K562 (cell line): ENCODE data around the gene RCE1. TPM values are rescaled to one million over a fixed set of nuclear protein-coding genes. Genes with fewer than 3 reads are reported as not detected.

Experiments used
- ARID2 ChIP-seq: fragments of 450-650 bp; IDR thresholded peaks from 2 replicates; pipeline ENCODE4 v1.6.1; 2017; ENCODE audit warnings: antibody characterized with exemption, mild to moderate bottlenecking
- BCOR ChIP-seq: fragments of 450-650 bp; IDR thresholded peaks from 2 replicates; pipeline ENCODE4 v1.6.1; 2016
- BDP1 ChIP-seq: IDR thresholded peaks from 3 replicates; pipeline ENCODE4 v1.6.1; 2011; ENCODE audit not compliant: insufficient read length, insufficient read depth
- DMBX1 ChIP-seq: fragments of 250-450 bp; sonication (Bioruptor Pico); IDR thresholded peaks from 2 replicates; pipeline ENCODE4 v1.8.0; 2022; ENCODE audit warnings: inconsistent platforms, mild to moderate bottlenecking, moderate library complexity, borderline replicate concordance
- FUS ChIP-seq: fragments of 200-400 bp; formaldehyde crosslinking; optimal IDR thresholded peaks from 2 replicates; pipeline ENCODE3; 2017; ENCODE audit warnings: low read depth, low read length
- HBP1 ChIP-seq: fragments of 450-650 bp; formaldehyde crosslinking; IDR thresholded peaks from 2 replicates; pipeline ENCODE4 v1.4.0; 2022; ENCODE audit warnings: missing genetic modification characterization
- KLF1 ChIP-seq: fragments of 450-650 bp; IDR thresholded peaks from 2 replicates; pipeline ENCODE4 v1.6.1; 2016; ENCODE audit warnings: missing genetic modification characterization, missing compliant biosample characterization
- MBD1 ChIP-seq: fragments of 250-450 bp; sonication (Bioruptor Pico); IDR thresholded peaks from 2 replicates; pipeline ENCODE4 v1.8.0; 2022; ENCODE audit warnings: inconsistent platforms
- MYC ChIP-seq, 2 experiments: fragments of 250-450 bp in 1 of 2; sonication (Bioruptor Pico) in 1 of 2; IDR thresholded peaks; 2 replicates each; pipeline versions ENCODE4 v1.5.1 to v1.6.1; 2012 to 2021; ENCODE audit warnings: low read depth in 2 of 2, borderline replicate concordance in 1 of 2, improper control_type of control experiment in 1 of 2, low read length in 1 of 2, mild to moderate bottlenecking in 1 of 2, moderate library complexity in 1 of 2
- NFYB ChIP-seq: IDR thresholded peaks from 2 replicates; pipeline ENCODE4 v1.6.1; 2011; ENCODE audit warnings: mild to moderate bottlenecking, moderate library complexity; ENCODE audit not compliant: insufficient read length; ENCODE audit errors: extremely low read depth
- POLR2A ChIP-seq: fragments of 450-650 bp; conservative IDR thresholded peaks from 2 replicates; pipeline ENCODE4 v1.6.1; 2016
- TARDBP ChIP-seq: fragments of 450-650 bp; IDR thresholded peaks from 2 replicates; pipeline ENCODE4 v1.6.1; 2016
- TBP ChIP-seq: optimal IDR thresholded peaks from 2 replicates; pipeline ENCODE3; 2011; ENCODE audit warnings: low read depth, low read length, improper control_type of control experiment
- TOE1 ChIP-seq, 2 experiments: fragments of 450-650 bp in 1 of 2; sonication (generic) in 1 of 2; formaldehyde crosslinking in 1 of 2; IDR thresholded peaks; 2 replicates each; pipeline versions ENCODE4 v1.7.1 to v1.8.0; 2016 to 2022; ENCODE audit warnings: borderline replicate concordance in 2 of 2, mild to moderate bottlenecking in 2 of 2, antibody characterized with exemption in 1 of 2, inconsistent platforms in 1 of 2, low read depth in 1 of 2, missing genetic modification reagents in 1 of 2, moderate library complexity in 1 of 2
- WHSC1 ChIP-seq: IDR thresholded peaks from one replicate; pipeline ENCODE4 v1.6.1; 2012; ENCODE audit warnings: low read length, control low read depth, inconsistent platforms
- ZBTB9 ChIP-seq: fragments of 450-650 bp; formaldehyde crosslinking; IDR thresholded peaks from 2 replicates; pipeline ENCODE4 v1.4.0; 2020; ENCODE audit warnings: mild to moderate bottlenecking, moderate library complexity
- ZNF175 ChIP-seq: fragments of 200-800 bp; sonication (Bioruptor generic); IDR thresholded peaks from 2 replicates; pipeline ENCODE4 v1.6.1; 2016; ENCODE audit warnings: low read depth, mild to moderate bottlenecking, missing genetic modification characterization, missing compliant biosample characterization
- polyA plus RNA-seq, 8 experiments: library from polyadenylated mRNA; depleted of rRNA in 4 of 8; stranded (reverse) in 5 of 8; unstranded in 3 of 8; fragments of >200 nt; fragmentation: Nextera tagmentation in 2 of 8; fragmentation: Illumina TruSeq in 1 of 8; extraction: Ambion mirVana in 2 of 8; extraction: Trizol in 1 of 8; gene quantifications; 2 replicates each; pipeline versions ENCODE4 v1.2.1 to v1.2.3, GENCODE V29; 2011 to 2014; ENCODE audit warnings: inconsistent platforms in 1 of 8, missing spikeins in 1 of 8
- total RNA-seq, 7 experiments: library from RNA; depleted of rRNA in 6 of 7; stranded (reverse); fragments of >200 nt in 6 of 7; fragmentation: Illumina TruSeq in 2 of 7; extraction: Trizol in 2 of 7; gene quantifications; 2 replicates each; pipeline versions ENCODE4 v1.2.1 to v1.2.3, GENCODE V29; 2011 to 2021; ENCODE audit warnings: low replicate concordance in 1 of 7
- TF ChIP-seq, protein P1 (sequence below): IDR thresholded peaks from 2 replicates; pipeline ENCODE4 v1.6.1; 2014; ENCODE audit warnings: antibody characterized with exemption
- TF ChIP-seq, protein P2 (sequence below): fragments of 250-450 bp; sonication (Bioruptor Pico); IDR thresholded peaks from 2 replicates; pipeline ENCODE4 v1.8.0; 2021; ENCODE audit warnings: mild to moderate bottlenecking, moderate library complexity
- TF ChIP-seq, protein P3 (sequence below): fragments of 250-450 bp; sonication (Bioruptor Pico); IDR thresholded peaks from 2 replicates; pipeline ENCODE4 v1.8.0; 2021; ENCODE audit warnings: borderline replicate concordance, mild to moderate bottlenecking, moderate library complexity; ENCODE audit not compliant: poor library complexity, severe bottlenecking

Gene RCE1
- total and polyA plus RNA-seq, 9 of the 15 experiments (the other 6 are each of a cell fraction or from before 2014, with no cell fraction given): 0.75 to 41.5 (median 15.1) TPM

- TF ChIP-seq, protein P1, sequence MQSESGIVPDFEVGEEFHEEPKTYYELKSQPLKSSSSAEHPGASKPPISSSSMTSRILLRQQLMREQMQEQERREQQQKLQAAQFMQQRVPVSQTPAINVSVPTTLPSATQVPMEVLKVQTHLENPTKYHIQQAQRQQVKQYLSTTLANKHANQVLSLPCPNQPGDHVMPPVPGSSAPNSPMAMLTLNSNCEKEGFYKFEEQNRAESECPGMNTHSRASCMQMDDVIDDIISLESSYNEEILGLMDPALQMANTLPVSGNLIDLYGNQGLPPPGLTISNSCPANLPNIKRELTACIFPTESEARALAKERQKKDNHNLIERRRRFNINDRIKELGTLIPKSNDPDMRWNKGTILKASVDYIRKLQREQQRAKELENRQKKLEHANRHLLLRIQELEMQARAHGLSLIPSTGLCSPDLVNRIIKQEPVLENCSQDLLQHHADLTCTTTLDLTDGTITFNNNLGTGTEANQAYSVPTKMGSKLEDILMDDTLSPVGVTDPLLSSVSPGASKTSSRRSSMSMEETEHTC: no peak
- TF ChIP-seq, protein P2, sequence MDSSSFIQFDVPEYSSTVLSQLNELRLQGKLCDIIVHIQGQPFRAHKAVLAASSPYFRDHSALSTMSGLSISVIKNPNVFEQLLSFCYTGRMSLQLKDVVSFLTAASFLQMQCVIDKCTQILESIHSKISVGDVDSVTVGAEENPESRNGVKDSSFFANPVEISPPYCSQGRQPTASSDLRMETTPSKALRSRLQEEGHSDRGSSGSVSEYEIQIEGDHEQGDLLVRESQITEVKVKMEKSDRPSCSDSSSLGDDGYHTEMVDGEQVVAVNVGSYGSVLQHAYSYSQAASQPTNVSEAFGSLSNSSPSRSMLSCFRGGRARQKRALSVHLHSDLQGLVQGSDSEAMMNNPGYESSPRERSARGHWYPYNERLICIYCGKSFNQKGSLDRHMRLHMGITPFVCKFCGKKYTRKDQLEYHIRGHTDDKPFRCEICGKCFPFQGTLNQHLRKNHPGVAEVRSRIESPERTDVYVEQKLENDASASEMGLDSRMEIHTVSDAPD (CRISPR knock-in tag): no peak
- TF ChIP-seq FUS (no peak), TARDBP (no peak), TBP (peak; percentile 94), WHSC1 (no peak), TOE1 (IDR thresholded peaks at IDR 0.05; ENCODE audit: borderline replicate concordance) (no peak), TOE1 (CRISPR knock-in tag; IDR thresholded peaks at IDR 0.05; ENCODE audit: borderline replicate concordance, low read depth) (no peak), NFYB (no peak), ZNF175 (CRISPR knock-in tag) (no peak), ARID2 (no peak), BDP1 (no peak), POLR2A (peak; percentile 76), BCOR (0 out of 2 replicates have a peak, but pooled peaks have one; percentile 35), ZBTB9 (CRISPR knock-in tag) (no peak), MBD1 (CRISPR knock-in tag) (no peak), HBP1 (no peak), MYC (IDR thresholded peaks at IDR 0.05; ENCODE audit: low read depth, low read length) (no peak), MYC (CRISPR knock-in tag; IDR thresholded peaks at IDR 0.05; ENCODE audit: borderline replicate concordance, low read depth) (no peak), DMBX1 (CRISPR knock-in tag) (no peak), KLF1 (tag) (no peak)
- TF ChIP-seq, protein P3, sequence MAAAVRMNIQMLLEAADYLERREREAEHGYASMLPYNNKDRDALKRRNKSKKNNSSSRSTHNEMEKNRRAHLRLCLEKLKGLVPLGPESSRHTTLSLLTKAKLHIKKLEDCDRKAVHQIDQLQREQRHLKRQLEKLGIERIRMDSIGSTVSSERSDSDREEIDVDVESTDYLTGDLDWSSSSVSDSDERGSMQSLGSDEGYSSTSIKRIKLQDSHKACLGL (CRISPR knock-in tag): no peak
These were observed 25.0 kb downstream of the RCE1 start (continued) for GRCh38 chr11:66868082-66868725.
